Measurements from ENCODE around the gene PATJ. TPM values are rescaled to one million over a fixed set of nuclear protein-coding genes. Genes with fewer than 3 reads are reported as not detected.

Gene PATJ
- total RNA-seq, 2 donors from 2014 or later = 37.9 to 72.1 TPM

DNA sequence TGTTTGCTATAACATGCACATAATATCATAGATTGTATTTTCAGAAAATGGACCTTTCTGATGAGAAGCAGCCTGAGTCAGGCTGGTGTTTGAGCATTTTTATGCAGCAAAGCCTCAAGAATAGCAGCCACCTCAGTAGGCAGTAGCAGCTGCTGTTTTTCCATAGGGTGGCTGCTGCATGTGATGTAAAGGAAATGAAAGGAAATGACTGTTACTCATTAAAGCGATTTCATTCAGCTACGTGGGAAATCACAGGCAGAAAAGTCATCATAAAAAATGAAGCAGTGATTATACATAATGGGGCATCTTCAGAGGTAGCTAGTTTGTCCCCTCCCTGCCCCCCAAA, 110.4 kb downstream of the PATJ start:
- Histone ChIP-seq H3K4me3 (no peak overlapping the region), H3K27me3 (no peaks in the 10 kb centered on the region), H3K27ac (no peak overlapping the region), H3K36me3 (no peaks in the 10 kb centered on the region), H3K4me1 (peaks cover 0 to 10% of the 10 kb centered on the region in 2 donors), H3K9me3 (no peaks in the 10 kb centered on the region)
- TF ChIP-seq, protein P1, sequence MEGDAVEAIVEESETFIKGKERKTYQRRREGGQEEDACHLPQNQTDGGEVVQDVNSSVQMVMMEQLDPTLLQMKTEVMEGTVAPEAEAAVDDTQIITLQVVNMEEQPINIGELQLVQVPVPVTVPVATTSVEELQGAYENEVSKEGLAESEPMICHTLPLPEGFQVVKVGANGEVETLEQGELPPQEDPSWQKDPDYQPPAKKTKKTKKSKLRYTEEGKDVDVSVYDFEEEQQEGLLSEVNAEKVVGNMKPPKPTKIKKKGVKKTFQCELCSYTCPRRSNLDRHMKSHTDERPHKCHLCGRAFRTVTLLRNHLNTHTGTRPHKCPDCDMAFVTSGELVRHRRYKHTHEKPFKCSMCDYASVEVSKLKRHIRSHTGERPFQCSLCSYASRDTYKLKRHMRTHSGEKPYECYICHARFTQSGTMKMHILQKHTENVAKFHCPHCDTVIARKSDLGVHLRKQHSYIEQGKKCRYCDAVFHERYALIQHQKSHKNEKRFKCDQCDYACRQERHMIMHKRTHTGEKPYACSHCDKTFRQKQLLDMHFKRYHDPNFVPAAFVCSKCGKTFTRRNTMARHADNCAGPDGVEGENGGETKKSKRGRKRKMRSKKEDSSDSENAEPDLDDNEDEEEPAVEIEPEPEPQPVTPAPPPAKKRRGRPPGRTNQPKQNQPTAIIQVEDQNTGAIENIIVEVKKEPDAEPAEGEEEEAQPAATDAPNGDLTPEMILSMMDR (IDR thresholded peaks at IDR 0.05) = no peak
- no peak for DNase-seq (ENCODE audit: low spot score)

DNA sequence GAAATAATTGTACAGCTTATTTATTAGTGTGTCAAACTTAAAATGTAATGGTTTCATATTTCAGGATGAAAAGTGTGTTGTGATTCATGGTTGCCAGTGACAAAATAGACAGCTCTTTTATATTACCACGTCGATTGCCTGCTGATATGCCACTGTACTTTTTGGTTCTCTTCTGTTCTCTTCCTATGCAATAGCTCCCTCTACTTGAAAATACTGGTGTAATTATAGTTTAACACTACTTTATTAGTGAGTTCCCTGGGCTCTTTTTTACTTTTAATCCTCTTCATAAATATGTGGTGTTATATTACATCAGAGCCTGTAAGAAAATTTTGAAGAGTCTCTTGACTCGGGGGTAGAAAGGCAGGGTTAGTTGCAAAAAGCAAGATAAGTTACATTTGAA, 111.3 kb downstream of the PATJ start:
- DNase-seq (ENCODE audit: low spot score) = no peak
- H3K36me3 ChIP-seq = no peaks in the 10 kb centered on the region
- peaks cover 0 to 10% of the 10 kb centered on the region in 2 donors for H3K4me1 ChIP-seq
- no peak overlapping the region for H3K4me3 ChIP-seq
- TF ChIP-seq, protein P1 (IDR thresholded peaks at IDR 0.05) = peak; percentile 18 to 58
- no peak overlapping the region for H3K27ac ChIP-seq
- H3K9me3 ChIP-seq = no peaks in the 10 kb centered on the region
- H3K27me3 ChIP-seq = no peaks in the 10 kb centered on the region

DNA sequence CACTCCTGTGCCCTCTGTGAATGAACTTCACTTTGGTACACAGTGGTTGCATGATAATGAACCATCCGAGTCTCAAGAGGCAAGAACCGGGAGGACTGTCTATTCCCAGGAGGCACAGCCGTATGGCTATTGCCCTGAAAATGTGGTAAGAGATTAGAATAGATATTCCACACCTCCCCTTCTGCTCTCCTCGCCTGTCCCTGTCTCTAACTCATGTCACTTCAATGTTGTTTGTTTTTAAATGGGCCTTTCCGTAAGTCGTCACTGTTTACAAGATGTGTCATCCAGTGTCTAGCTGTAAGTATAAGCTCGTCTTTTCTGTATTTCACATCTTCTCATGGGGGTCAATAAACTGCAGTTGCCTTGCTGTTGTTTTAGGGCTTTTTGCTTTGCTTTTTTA, 122.2 kb downstream of the PATJ start:
- H3K4me1 ChIP-seq = no peaks in the 10 kb centered on the region
- H3K36me3 ChIP-seq = peaks cover 4% of the 10 kb centered on the region
- no peaks in the 10 kb centered on the region for H3K27me3 ChIP-seq
- TF ChIP-seq, protein P1 (IDR thresholded peaks at IDR 0.05) = no peak
- H3K4me3 ChIP-seq = no peak overlapping the region
- no peak overlapping the region for H3K27ac ChIP-seq
- no peaks in the 10 kb centered on the region for H3K9me3 ChIP-seq
- no peak for DNase-seq (ENCODE audit: low spot score)

DNA sequence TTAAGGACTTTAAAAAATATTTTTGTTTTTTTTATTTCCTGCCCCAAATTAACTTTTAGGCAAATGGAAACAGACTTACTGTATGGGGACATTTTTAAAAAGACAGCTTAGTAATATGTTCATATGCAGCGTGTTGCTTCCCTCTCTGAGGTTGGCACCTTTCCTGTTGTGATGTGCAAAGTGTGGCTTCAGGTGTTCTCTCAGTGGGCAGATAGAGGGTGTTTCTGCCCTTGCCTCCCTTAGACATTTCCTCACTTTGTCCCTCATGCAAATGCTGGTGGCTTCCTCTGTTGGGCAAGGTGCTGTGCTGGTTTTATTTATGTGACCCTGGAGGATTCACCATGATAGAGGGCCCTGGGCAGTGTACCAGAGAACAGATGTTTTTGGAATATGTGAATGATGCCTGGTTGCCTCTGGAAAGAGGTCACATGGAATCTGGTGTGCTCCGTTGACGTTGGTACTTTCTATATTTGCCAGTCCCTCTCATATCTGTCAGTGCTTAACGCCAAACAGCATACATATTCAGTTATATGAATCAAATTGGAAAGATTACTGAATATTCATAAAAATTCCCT, 123.5 kb downstream of the PATJ start:
- H3K27me3 ChIP-seq = no peaks in the 10 kb centered on the region
- H3K4me3 ChIP-seq = no peak overlapping the region
- H3K9me3 ChIP-seq = no peaks in the 10 kb centered on the region
- peaks cover 0 to 9% of the 10 kb centered on the region in 2 donors for H3K4me1 ChIP-seq
- no peak for DNase-seq (ENCODE audit: low spot score)
- TF ChIP-seq, protein P1 (IDR thresholded peaks at IDR 0.05) = no peak
- peak overlapping the region in 1 of 2 donors; percentile 44 for H3K27ac ChIP-seq
- H3K36me3 ChIP-seq = peaks cover 4% of the 10 kb centered on the region

DNA sequence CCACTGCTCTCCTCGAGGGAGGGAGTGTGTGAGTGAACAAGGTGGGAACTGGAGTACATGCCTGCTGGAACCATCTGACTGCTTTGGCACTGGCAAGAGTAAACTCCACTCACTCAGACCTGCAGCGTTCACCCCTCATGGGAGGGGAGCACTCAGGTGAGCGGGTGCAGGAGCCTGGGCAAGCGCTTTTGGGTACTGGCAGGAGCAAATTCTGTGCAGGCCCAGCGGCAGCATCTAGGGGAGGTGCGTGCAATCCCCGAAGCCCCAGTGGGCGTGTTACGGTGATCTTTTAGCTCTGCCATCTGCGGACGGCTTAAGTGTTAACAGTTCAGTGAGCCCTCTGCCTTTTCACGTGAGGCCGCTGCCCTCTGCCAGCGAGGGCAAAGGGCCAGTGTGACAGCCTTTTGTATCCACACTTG, 127.4 kb downstream of the PATJ start:
- no peak overlapping the region for H3K4me3 ChIP-seq
- peaks cover 0 to 16% of the 10 kb centered on the region in 2 donors for H3K9me3 ChIP-seq
- H3K36me3 ChIP-seq = peaks cover under 1% of the 10 kb centered on the region
- peaks cover 0 to 10% of the 10 kb centered on the region in 2 donors for H3K4me1 ChIP-seq
- peak overlapping the region; percentile 73 to 84 for H3K27ac ChIP-seq
- no peak for DNase-seq (ENCODE audit: low spot score)
- no peaks in the 10 kb centered on the region for H3K27me3 ChIP-seq
- TF ChIP-seq, protein P1 (IDR thresholded peaks at IDR 0.05) = no peak

DNA sequence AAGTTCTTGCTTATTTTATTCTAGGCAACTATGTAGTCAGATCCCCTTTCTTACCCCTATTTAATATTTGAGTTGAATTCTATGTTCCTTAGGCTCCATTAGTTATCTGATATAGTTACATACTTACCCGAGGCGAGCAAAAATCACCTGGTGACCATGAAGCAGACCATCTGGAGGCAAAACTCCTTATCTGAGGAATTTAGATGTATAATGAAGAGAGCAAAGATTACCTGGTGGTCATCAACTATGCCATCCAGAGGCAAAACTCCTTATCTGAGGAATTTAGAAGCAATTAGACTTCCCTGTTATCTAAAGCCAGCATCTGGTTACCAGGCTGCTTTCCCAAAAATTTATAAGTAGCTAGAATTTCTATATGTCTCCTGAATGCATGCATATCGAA, 129.9 kb downstream of the PATJ start:
- H3K4me1 ChIP-seq = peaks cover 0 to 10% of the 10 kb centered on the region in 2 donors
- no peak for DNase-seq (ENCODE audit: low spot score)
- H3K27ac ChIP-seq = peak overlapping the region; percentile 8 to 22
- H3K27me3 ChIP-seq = no peaks in the 10 kb centered on the region
- H3K4me3 ChIP-seq = no peak overlapping the region
- H3K9me3 ChIP-seq = peaks cover 0 to 16% of the 10 kb centered on the region in 2 donors
- no peaks in the 10 kb centered on the region for H3K36me3 ChIP-seq
- TF ChIP-seq, protein P1 (IDR thresholded peaks at IDR 0.05) = no peak
